ENCODE results near the gene GAS2.

GRCh38 chr11:22785251-22785650 lies 118.8 kb downstream of the GAS2 start:
- TF ChIP-seq CTCF (conservative IDR thresholded peaks at IDR 0.05) = no peak
- TF ChIP-seq EZH2 (IDR thresholded peaks at IDR 0.05; ENCODE audit: low read depth) = no peak

All from PC-9 (cell line).